ENCODE data around the gene SCD.

SCD gene

GRCh38 chr10:100307684-100308083 lies 39.3 kb upstream of the SCD start:
- H3K4me3 ChIP-seq (ENCODE audit: low read depth in 1 of 2, low read length in 1 of 2), result no peak overlapping the region
- H3K4me1 ChIP-seq (ENCODE audit: control insufficient read depth in 1 of 2, insufficient read depth in 1 of 2, low read depth in 1 of 2, low read length in 1 of 2), result no peaks in the 10 kb centered on the region
- TF ChIP-seq CTCF (IDR thresholded peaks at IDR 0.05), result no peak
- no peak overlapping the region for H3K27ac ChIP-seq
- H3K27me3 ChIP-seq, result peaks cover 62% of the 10 kb centered on the region
- no peaks in the 10 kb centered on the region for H3K9me3 ChIP-seq
- H3K36me3 ChIP-seq, result no peaks in the 10 kb centered on the region

- Histone ChIP-seq H3K9me3 (no peaks in the 10 kb centered on the region), H3K4me1 (ENCODE audit: control insufficient read depth in 1 of 2, insufficient read depth in 1 of 2, low read depth in 1 of 2, low read length in 1 of 2) (no peaks in the 10 kb centered on the region)
- TF ChIP-seq CTCF (IDR thresholded peaks at IDR 0.05), result no peak
Measured at GRCh38 chr10:100311298-100311697, 35.7 kb upstream of the SCD start.

GRCh38 chr10:100315615-100316014 lies 31.4 kb upstream of the SCD start:
- Histone ChIP-seq H3K27ac (no peak overlapping the region), H3K9me3 (no peaks in the 10 kb centered on the region), H3K27me3 (peaks cover 43% of the 10 kb centered on the region), H3K36me3 (no peaks in the 10 kb centered on the region), H3K4me1 (ENCODE audit: control insufficient read depth in 1 of 2, insufficient read depth in 1 of 2, low read depth in 1 of 2, low read length in 1 of 2) (no peaks in the 10 kb centered on the region), H3K4me3 (ENCODE audit: low read depth in 1 of 2, low read length in 1 of 2) (no peak overlapping the region)
- TF ChIP-seq CTCF (IDR thresholded peaks at IDR 0.05), result no peak

More at GRCh38 chr10:100311298-100311697, 35.7 kb upstream of the SCD start:
- Histone ChIP-seq H3K36me3 (no peaks in the 10 kb centered on the region), H3K4me3 (ENCODE audit: low read depth in 1 of 2, low read length in 1 of 2) (no peak overlapping the region), H3K27ac (no peak overlapping the region), H3K27me3 (peaks cover 43% of the 10 kb centered on the region)

- Histone ChIP-seq H3K27me3 (peaks cover 35% of the 10 kb centered on the region), H3K36me3 (no peaks in the 10 kb centered on the region), H3K9me3 (no peaks in the 10 kb centered on the region), H3K4me3 (ENCODE audit: low read depth in 1 of 2, low read length in 1 of 2) (no peak overlapping the region), H3K27ac (no peak overlapping the region), H3K4me1 (ENCODE audit: control insufficient read depth in 1 of 2, insufficient read depth in 1 of 2, low read depth in 1 of 2, low read length in 1 of 2) (no peaks in the 10 kb centered on the region)
- TF ChIP-seq CTCF (IDR thresholded peaks at IDR 0.05), result no peak
Measured at GRCh38 chr10:100318207-100318606, 28.8 kb upstream of the SCD start.

GRCh38 chr10:100319707-100320402 lies 27.2 kb upstream of the SCD start:
- H3K36me3 ChIP-seq, result no peaks in the 10 kb centered on the region
- H3K4me1 ChIP-seq (ENCODE audit: control insufficient read depth in 1 of 2, insufficient read depth in 1 of 2, low read depth in 1 of 2, low read length in 1 of 2), result no peaks in the 10 kb centered on the region
- no peaks in the 10 kb centered on the region for H3K9me3 ChIP-seq
- no peak for TF ChIP-seq CTCF (IDR thresholded peaks at IDR 0.05)
- no peak overlapping the region for H3K4me3 ChIP-seq (ENCODE audit: low read depth in 1 of 2, low read length in 1 of 2)
- H3K27ac ChIP-seq, result no peak overlapping the region
- H3K27me3 ChIP-seq, result peaks cover 26% of the 10 kb centered on the region

All from neutrophil (primary cell).